HG02840 (cell line): ENCODE data around the gene KASH5.
"Not testable (repeated sequence)": the region's sequence is repeated elsewhere in the genome, so short reads cannot be mapped to it uniquely, and the experiment has no call there.

Source experiments
- ATAC-seq: cut with Tn5 transposase; IDR thresholded peaks from one replicate; pipeline ENCODE4 v1.9.1; 2021; ENCODE audit warnings: mild to moderate bottlenecking, moderate library complexity, moderate number of reproducible peaks; ENCODE audit not compliant: unreplicated experiment, low FRiP score

Gene KASH5

GRCh38 chr19:49451430-49452181 lies 63.6 kb downstream of the KASH5 start, which contains the start of gene PIH1D1:
PIH1D1 (minus strand) TSS chr19:49451814; CDS start chr19:49451574, 240 bp downstream.
- ATAC-seq: peak; percentile 60

GRCh38 chr19:49453013-49453756 lies 65.1 kb downstream of the KASH5 start, which contains the start of gene ALDH16A1:
ALDH16A1 (plus strand) TSS chr19:49453225; CDS start chr19:49453332, 107 bp downstream.
- peak; percentile 62 for ATAC-seq

DNA sequence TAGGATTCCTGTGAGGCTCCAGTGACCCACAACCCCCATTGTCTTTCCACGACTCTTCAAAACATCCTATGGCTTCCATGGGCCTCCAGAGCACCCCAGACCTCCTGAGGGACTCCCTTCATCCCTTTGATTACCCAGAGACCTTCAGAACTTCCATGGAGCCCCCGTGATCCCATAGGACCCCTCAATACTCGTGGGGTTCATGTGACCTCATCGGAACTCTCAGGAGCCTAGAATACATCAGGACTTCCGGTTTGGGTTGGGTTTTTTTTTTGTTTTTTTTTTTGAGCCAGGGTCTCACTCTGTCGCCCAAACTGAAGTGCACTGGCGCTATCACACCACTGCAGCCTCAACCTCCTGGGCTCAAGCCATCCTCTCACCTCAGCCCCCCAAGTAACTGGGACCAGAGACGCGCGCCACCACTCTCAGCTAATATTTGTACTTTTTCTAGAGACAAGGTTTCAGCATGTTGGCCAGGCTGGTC lies 65.8 kb downstream of the KASH5 start:
- no peak for ATAC-seq

DNA sequence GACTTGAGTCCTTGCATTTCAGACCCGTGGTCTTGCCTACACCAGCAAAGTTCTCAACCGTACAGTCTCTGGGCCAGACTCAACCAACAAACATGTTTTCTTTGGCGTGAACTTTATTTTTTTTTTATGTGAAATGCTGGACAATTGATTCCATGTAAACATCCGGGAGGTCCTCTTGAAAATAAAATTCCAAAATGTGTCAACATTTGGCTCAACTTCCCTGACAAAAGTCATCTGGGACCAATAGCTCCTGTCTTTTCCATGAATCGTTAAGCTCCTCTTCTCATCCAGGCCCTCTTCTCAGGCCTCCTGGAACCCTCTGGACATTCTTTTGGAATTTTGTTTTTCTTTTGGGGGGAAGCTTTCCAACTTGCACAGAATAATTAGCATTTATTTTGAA lies 67.7 kb downstream of the KASH5 start:
- ATAC-seq: no peak

DNA sequence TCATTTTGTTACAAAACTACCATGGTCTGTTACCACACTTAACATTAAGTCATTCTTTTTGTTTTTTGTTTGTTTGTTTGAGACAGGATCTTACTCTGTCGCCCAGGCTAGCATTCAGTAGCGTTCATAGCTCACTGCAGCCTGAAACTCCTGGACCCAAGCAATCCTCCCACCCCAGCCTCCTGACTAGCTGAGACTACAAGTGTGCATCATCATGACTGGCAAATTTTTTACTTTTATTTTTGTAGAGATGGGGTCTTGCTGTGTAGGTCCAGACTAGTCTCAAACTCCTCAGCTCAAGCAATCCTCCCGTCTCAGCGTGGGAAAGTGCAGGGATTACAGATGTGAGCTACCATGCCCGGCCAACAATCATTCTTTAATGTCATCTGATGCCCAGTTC lies 68.3 kb downstream of the KASH5 start:
- no peak for ATAC-seq

DNA sequence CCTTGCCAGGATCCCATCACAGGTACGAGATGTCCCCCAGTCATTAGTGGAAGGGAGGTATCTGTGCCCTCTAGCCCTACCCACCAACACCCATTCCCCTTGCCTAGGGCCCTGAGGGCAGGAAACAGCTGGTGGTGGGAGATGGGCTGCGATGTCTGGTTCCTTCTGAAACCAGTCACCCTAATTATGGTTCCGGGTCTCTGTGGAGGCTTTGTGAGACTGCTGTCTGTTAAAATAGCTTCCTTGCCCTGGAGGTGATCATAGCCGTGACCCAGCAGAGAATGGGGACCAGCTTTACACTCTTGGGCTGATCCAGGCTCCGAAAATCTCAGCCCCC lies 70.5 kb downstream of the KASH5 start:
- no peak for ATAC-seq

DNA sequence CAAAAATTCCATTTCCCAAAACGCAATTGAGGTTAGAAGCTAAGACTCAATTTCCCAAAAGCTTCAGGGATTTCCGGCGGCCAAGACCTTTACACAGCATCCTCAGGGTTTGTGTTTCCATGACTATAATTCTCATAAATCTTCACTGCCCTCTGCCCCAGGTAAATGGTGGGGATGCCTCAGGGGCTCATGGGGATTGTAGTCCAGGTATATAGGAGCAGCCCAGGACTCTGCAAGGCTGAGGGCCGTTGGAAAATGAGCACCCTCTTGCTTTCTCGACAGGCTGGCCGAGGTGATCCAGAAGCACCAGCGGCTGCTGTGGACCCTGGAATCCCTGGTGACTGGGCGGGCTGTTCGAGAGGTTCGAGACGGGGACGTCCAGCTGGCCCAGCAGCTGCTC lies 71.3 kb downstream of the KASH5 start:
- ATAC-seq: no peak

DNA sequence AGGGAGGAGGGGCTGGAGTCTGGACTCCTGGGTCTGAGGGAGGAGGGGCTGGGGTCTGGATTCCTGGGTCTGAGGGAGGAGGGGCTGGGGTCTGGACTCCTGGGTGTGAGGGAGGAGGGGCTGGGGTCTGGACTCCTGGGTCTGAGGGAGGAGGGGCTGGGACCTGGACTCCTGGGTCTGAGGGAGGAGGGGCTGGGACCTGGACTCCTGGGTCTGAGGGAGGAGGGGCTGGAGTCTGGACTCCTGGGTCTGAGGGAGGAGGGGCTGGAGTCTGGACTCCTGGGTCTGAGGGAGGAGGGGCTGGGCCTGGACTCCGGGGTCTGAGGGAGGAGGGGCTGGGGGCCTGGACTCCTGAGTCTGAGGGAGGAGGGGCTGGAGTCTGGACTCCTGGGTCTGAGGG lies 73.1 kb downstream of the KASH5 start:
- ATAC-seq: not testable (repeated sequence)

GRCh38 chr19:49461656-49462055 lies 73.6 kb downstream of the KASH5 start:
- ATAC-seq: no peak

- no peak for ATAC-seq
Observed at GRCh38 chr19:49462492-49462891, 74.4 kb downstream of the KASH5 start.

- ATAC-seq: no peak
Observed at GRCh38 chr19:49463960-49464740, 76.1 kb downstream of the KASH5 start.

DNA sequence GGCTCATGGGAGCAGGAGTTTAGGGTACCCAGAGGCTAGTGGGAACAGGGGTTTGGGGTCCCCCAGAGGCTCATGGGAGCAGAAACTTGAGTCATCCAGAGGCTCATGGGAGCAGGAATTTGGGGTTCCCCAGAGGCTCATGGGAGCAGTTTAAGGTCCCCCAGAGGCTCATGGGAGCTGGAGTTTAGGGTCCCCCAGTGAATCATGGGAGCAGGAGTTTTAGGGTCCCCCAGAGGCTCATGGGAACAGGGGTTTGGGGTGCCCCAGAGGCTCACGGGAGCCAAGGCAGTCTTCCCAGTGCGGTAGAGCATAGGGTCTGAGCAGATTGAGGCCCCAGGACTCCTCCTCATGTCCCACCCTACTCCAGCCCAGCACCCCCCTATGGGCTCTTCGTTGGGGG lies 77.3 kb downstream of the KASH5 start:
- ATAC-seq: no peak
